Upper lobe of left lung (tissue), 4 donors: ENCODE measurements around the gene NUDT8.
"Not testable (repeated sequence)": the region's sequence is repeated elsewhere in the genome, so short reads cannot be mapped to it uniquely, and the experiment has no call there.

ENCODE experiments used
- POLR2AphosphoS5 ChIP-seq, 2 donors: sonication (generic); formaldehyde crosslinking; IDR thresholded peaks; one replicate each; pipeline ENCODE4 v1.5.1; 2017; ENCODE audit warnings: antibody characterized with exemption in 2 of 2
- TF ChIP-seq, protein P1 (sequence below), 6 experiments: fragments of 450-650 bp in 4 of 6; fragments of 200-600 bp in 2 of 6; sonication (generic) in 2 of 6; IDR thresholded peaks; one replicate each; pipeline ENCODE4 v1.5.1; 2016 to 2019; ENCODE audit warnings: antibody characterized with exemption in 6 of 6

DNA sequence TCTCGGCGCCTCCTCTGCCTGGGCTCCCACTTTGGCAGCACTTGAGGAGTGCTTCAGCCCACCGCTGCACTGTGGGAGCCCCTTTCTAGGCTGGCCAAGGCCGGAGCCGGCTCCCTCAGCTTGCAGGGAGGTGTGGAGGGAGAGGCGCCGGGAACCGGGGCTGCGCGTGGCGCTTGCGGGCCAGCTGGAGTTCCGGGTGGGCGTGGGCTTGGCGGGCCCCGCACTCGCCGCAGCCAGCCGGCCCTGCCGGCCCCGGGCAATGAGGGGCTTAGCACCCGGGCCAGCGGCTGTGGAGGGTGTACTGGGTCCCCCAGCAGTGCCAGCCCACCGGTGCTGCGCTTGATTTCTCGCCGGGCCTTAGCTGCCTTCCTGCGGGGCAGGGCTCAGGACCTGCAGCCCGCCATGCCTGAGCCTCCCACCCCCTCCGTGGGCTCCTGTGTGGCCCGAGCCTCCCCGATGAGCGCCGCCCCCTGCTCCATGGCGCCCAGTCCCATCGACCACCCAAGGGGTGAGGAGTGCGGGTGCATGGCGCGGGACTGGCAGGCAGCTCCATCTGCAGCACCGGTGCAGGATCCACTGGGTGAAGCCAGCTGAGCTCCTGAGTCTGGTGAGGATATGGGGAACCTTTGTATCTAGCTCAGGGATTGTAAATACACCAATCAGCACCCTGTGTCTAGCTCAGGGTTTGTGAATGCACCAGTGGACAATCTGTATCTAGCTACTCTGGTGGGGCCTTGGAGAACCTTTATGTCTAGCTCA is 10.7 kb downstream of the NUDT8 start:
- TF ChIP-seq, protein P1, sequence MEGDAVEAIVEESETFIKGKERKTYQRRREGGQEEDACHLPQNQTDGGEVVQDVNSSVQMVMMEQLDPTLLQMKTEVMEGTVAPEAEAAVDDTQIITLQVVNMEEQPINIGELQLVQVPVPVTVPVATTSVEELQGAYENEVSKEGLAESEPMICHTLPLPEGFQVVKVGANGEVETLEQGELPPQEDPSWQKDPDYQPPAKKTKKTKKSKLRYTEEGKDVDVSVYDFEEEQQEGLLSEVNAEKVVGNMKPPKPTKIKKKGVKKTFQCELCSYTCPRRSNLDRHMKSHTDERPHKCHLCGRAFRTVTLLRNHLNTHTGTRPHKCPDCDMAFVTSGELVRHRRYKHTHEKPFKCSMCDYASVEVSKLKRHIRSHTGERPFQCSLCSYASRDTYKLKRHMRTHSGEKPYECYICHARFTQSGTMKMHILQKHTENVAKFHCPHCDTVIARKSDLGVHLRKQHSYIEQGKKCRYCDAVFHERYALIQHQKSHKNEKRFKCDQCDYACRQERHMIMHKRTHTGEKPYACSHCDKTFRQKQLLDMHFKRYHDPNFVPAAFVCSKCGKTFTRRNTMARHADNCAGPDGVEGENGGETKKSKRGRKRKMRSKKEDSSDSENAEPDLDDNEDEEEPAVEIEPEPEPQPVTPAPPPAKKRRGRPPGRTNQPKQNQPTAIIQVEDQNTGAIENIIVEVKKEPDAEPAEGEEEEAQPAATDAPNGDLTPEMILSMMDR (IDR thresholded peaks at IDR 0.05): not testable (repeated sequence)
- TF ChIP-seq POLR2AphosphoS5 (IDR thresholded peaks at IDR 0.05): not testable (repeated sequence)
